GM23338 (cell line): ENCODE data around the gene H19. TPM values are rescaled to one million over a fixed set of nuclear protein-coding genes. Genes with fewer than 3 reads are reported as not detected.

Experiments
- ATAC-seq: fragments of 200-7000 bp; cut with Tn5 transposase; 3 replicates; pipeline ENCODE4 v1.9.1; 2020
- DNase-seq: peaks from one replicate; pipeline ENCODE4 v3.0.0-alpha.2; 2015; ENCODE audit warnings: low spot score
- H2AFZ ChIP-seq: fragments of 200-600 bp; sonication (generic); 2 replicates; pipeline ENCODE4 v1.8.0; 2016; ENCODE audit warnings: antibody characterized with exemption, mild to moderate bottlenecking, moderate library complexity
- H3F3A ChIP-seq: fragments of 200-600 bp; sonication (generic); replicated peaks from 2 replicates; pipeline ENCODE4 v1.8.0; 2017; ENCODE audit warnings: antibody characterized with exemption, mixed run types, low read depth
- H3K27ac ChIP-seq: fragments of 200-600 bp; sonication (generic); 2 replicates; pipeline ENCODE4 v1.6.1; 2016; ENCODE audit warnings: low read depth
- H3K27me3 ChIP-seq: fragments of 200-600 bp; sonication (generic); 2 replicates; pipeline ENCODE4 v1.8.0; 2016; ENCODE audit warnings: mild to moderate bottlenecking, mixed run types, moderate library complexity; ENCODE audit not compliant: insufficient read depth
- H3K36me3 ChIP-seq: fragments of 200-600 bp; sonication (generic); 2 replicates; pipeline ENCODE4 v1.8.0; 2016; ENCODE audit warnings: mild to moderate bottlenecking; ENCODE audit not compliant: insufficient read depth
- H3K4me1 ChIP-seq: fragments of 200-600 bp; sonication (generic); 2 replicates; pipeline ENCODE4 v1.8.0; 2016; ENCODE audit warnings: mild to moderate bottlenecking, moderate library complexity; ENCODE audit not compliant: insufficient read depth
- H3K4me2 ChIP-seq: fragments of 200-600 bp; sonication (generic); 2 replicates; pipeline ENCODE4 v1.7.1; 2017; ENCODE audit warnings: mixed run types
- H3K4me3 ChIP-seq: fragments of 200-600 bp; sonication (generic); 2 replicates; pipeline ENCODE4 v1.6.1; 2016; ENCODE audit warnings: mixed run types
- H3K79me2 ChIP-seq: fragments of 200-600 bp; sonication (generic); replicated peaks from 2 replicates; pipeline ENCODE4 v1.8.0; 2017; ENCODE audit warnings: mild to moderate bottlenecking; ENCODE audit not compliant: insufficient read depth
- H3K9me2 ChIP-seq: fragments of 200-600 bp; sonication (generic); 2 replicates; pipeline ENCODE4 v1.8.0; 2017; ENCODE audit not compliant: insufficient read depth
- H4K20me1 ChIP-seq: fragments of 200-600 bp; sonication (generic); replicated peaks from 2 replicates; pipeline ENCODE4 v1.8.0; 2017; ENCODE audit warnings: mild to moderate bottlenecking; ENCODE audit not compliant: insufficient read depth
- H3K27ac Mint-ChIP-seq: 2 replicates; pipeline ENCODE4 v1.8.0; 2020; ENCODE audit warnings: inconsistent platforms, mild to moderate bottlenecking, moderate library complexity, mixed read lengths
- H3K27me3 Mint-ChIP-seq: 3 replicates; pipeline ENCODE4 v1.8.0; 2022; ENCODE audit warnings: low read depth, mild to moderate bottlenecking, moderate library complexity, mixed read lengths, inconsistent platforms; ENCODE audit not compliant: insufficient read depth, poor library complexity
- H3K36me3 Mint-ChIP-seq: 3 replicates; pipeline ENCODE4 v1.8.0; 2021; ENCODE audit warnings: low read depth, mild to moderate bottlenecking, inconsistent platforms, moderate library complexity, mixed read lengths
- H3K4me1 Mint-ChIP-seq: 3 replicates; pipeline ENCODE4 v1.8.0; 2020; ENCODE audit warnings: mild to moderate bottlenecking, inconsistent platforms, mixed read lengths
- H3K4me3 Mint-ChIP-seq: 3 replicates; pipeline ENCODE4 v1.8.0; 2021; ENCODE audit warnings: moderate library complexity, mild to moderate bottlenecking, inconsistent platforms, mixed read lengths
- H3K9me3 Mint-ChIP-seq: 3 replicates; pipeline ENCODE4 v1.8.0; 2020; ENCODE audit warnings: moderate library complexity, mild to moderate bottlenecking, inconsistent platforms, mixed read lengths
- CREB1 ChIP-seq: fragments of 250-450 bp; sonication (Bioruptor Pico); IDR thresholded peaks from 2 replicates; pipeline ENCODE4 v1.5.0; 2020; ENCODE audit warnings: low read depth, mild to moderate bottlenecking, moderate library complexity
- CTCF ChIP-seq, 2 experiments: fragments of 200-600 bp in 1 of 2; sonication (generic) in 1 of 2; conservative IDR thresholded peaks; 2 replicates each; pipeline versions ENCODE4 v1.5.1 to v1.6.1; 2016 to 2017; ENCODE audit warnings: antibody characterized with exemption in 2 of 2, low read depth in 2 of 2, mild to moderate bottlenecking in 2 of 2, moderate library complexity in 1 of 2
- ETS1 ChIP-seq: IDR thresholded peaks from 2 replicates; pipeline ENCODE4 v1.6.1; 2016; ENCODE audit warnings: antibody characterized with exemption
- EZH2phosphoT487 ChIP-seq: fragments of 200-600 bp; sonication (generic); IDR thresholded peaks from one replicate; pipeline ENCODE4 v1.8.1; 2018; ENCODE audit warnings: antibody characterized with exemption; ENCODE audit not compliant: unreplicated experiment
- JUNB ChIP-seq: IDR thresholded peaks from one replicate; pipeline ENCODE4 v1.6.1; 2016; ENCODE audit warnings: antibody characterized with exemption; ENCODE audit not compliant: unreplicated experiment
- NANOG ChIP-seq: IDR thresholded peaks from 2 replicates; pipeline ENCODE4 v1.6.1; 2016; ENCODE audit warnings: antibody characterized with exemption, borderline replicate concordance
- STAT1 ChIP-seq: IDR thresholded peaks from one replicate; pipeline ENCODE4 v1.6.1; 2016; ENCODE audit warnings: antibody characterized with exemption; ENCODE audit not compliant: unreplicated experiment
- ZNF114 ChIP-seq: fragments of 250-450 bp; sonication (Bioruptor Pico); IDR thresholded peaks from 2 replicates; pipeline ENCODE4 v1.5.0; 2020; ENCODE audit warnings: mild to moderate bottlenecking, moderate library complexity
- ZNF462 ChIP-seq: fragments of 250-450 bp; sonication (Bioruptor Pico); IDR thresholded peaks from 2 replicates; pipeline ENCODE4 v1.5.0; 2020; ENCODE audit warnings: mild to moderate bottlenecking, moderate library complexity
- polyA plus RNA-seq: library from polyadenylated mRNA; unstranded; fragments of >200 nt; fragmentation: Nextera tagmentation; extraction: Ambion mirVana; gene quantifications from 2 replicates; pipeline ENCODE4 v1.2.1, GENCODE V29; 2016
- total RNA-seq: library from RNA; depleted of rRNA; stranded (reverse); fragments of >200 nt; shearing (Covaris generic); gene quantifications from 2 replicates; pipeline ENCODE4 v1.2.3, GENCODE V29; 2014

H19 gene
- total and polyA plus RNA-seq, 2 experiments from 2014 or later, result 0.76 to 0.86 TPM

- TF ChIP-seq ETS1 (no peak), ZNF114 (no peak)
Measured at GRCh38 chr11:1969776-1970175, 27.9 kb downstream of the H19 start (continued).

GRCh38 chr11:1969035-1969434 lies 28.6 kb downstream of the H19 start:
- no peaks in the 10 kb centered on the region for H3K36me3 ChIP-seq
- no peaks in the 10 kb centered on the region for H3K36me3 Mint-ChIP-seq
- H3K79me2 ChIP-seq, result no peaks in the 10 kb centered on the region
- H3K4me3 Mint-ChIP-seq, result no peak overlapping the region
- H3K4me1 ChIP-seq, result no peaks in the 10 kb centered on the region
- no peaks in the 10 kb centered on the region for H3F3A ChIP-seq
- DNase-seq (no peak), ATAC-seq (peak; percentile 78)
- no peak overlapping the region for H3K4me3 ChIP-seq
- H3K4me1 Mint-ChIP-seq, result no peaks in the 10 kb centered on the region
- no peaks in the 10 kb centered on the region for H3K27me3 Mint-ChIP-seq
- no peaks in the 10 kb centered on the region for H3K9me2 ChIP-seq
- TF ChIP-seq STAT1, result no peak
- TF ChIP-seq ZNF462 (CRISPR knock-in tag), result no peak
- TF ChIP-seq NANOG, result no peak
- no peak for TF ChIP-seq CREB1 (CRISPR knock-in tag)
- no peak for TF ChIP-seq CTCF (conservative IDR thresholded peaks at IDR 0.05; ENCODE audit: low read depth in 2 of 2)
- no peak for TF ChIP-seq EZH2phosphoT487
- no peak for TF ChIP-seq JUNB
- no peak for TF ChIP-seq ZNF114
- no peaks in the 10 kb centered on the region for H4K20me1 ChIP-seq
- H3K9me3 Mint-ChIP-seq, result no peaks in the 10 kb centered on the region
- no peak overlapping the region for H3K27ac Mint-ChIP-seq
- no peak overlapping the region for H3K27ac ChIP-seq
- no peak overlapping the region for H2AFZ ChIP-seq
- H3K4me2 ChIP-seq, result no peak overlapping the region
- no peaks in the 10 kb centered on the region for H3K27me3 ChIP-seq
